ENCODE results near the gene TBX4.

DNA sequence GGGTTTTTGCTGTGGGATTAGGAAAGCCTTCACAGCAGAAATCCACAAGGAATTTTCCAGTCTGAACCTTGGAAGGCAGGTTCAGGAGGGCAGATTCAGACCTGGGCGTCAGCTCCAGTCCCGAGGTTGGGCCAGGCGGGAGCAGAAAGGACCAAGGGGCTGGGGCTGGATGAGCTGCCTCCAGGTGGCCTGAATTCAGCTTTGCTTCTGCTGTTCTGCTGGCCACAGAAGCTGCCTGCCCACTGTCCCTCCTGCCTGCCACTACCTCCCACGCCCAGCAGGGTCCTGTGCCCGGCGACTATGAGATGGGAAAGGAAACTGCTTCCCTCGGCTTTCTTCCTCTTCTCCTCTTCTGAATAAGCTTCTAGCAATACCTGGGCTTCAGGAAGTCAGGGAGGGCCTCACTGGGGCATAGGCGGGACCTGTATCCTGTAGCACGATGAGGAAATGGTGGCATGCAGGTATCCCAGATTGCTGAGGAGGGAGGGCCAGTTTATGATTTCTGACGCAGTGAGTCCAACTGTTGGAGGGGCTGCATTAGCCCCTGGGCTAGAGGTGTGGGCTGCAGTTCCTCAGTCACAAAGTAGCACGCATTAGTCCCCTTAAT lies 18.4 kb downstream of the TBX4 start:
- TF ChIP-seq CTCF (IDR thresholded peaks at IDR 0.05) (no peak), EZH2 (IDR thresholded peaks at IDR 0.05) (no peak), EZH2phosphoT487 (IDR thresholded peaks at IDR 0.05) (no peak)
